ENCODE data around the gene SCARB1. TPM values are rescaled to one million over a fixed set of nuclear protein-coding genes. Genes with fewer than 3 reads are reported as not detected.

Gene SCARB1
- total and polyA plus RNA-seq, 9 donors, result 7.3 to 35.5 (median 25.7) TPM

GRCh38 chr12:124777399-124778372 lies 86.0 kb downstream of the SCARB1 start:
- 57% methylated on average over 17 of the region's 31 CpGs for WGBS (ENCODE audit: insufficient coverage)
- Histone ChIP-seq H3K36me3 (ENCODE audit: control insufficient read depth, insufficient read depth, low read length) (peaks cover 5% of the 10 kb centered on the region), H3K9me3 (replicated peaks; ENCODE audit: control insufficient read depth, low read depth, low read length) (no peaks in the 10 kb centered on the region), H3K27me3 (ENCODE audit: control insufficient read depth, insufficient read depth, low read length) (peaks cover 2% of the 10 kb centered on the region), H3K27ac (ENCODE audit: low read length) (no peak overlapping the region), H3K4me1 (ENCODE audit: control insufficient read depth, insufficient read depth, low read length) (peaks cover 25% of the 10 kb centered on the region), H3K4me3 (ENCODE audit: low read length) (no peak overlapping the region)
- DNase-seq, result peak; percentile 70

GRCh38 chr12:124776125-124776513 lies 87.5 kb downstream of the SCARB1 start:
- no peak for DNase-seq
- WGBS (ENCODE audit: insufficient coverage), result no CpG with 5 or more reads among the region's 5 CpGs
- H3K4me1 ChIP-seq (ENCODE audit: control insufficient read depth, insufficient read depth, low read length), result peaks cover 33% of the 10 kb centered on the region

GRCh38 chr12:124774462-124775167 lies 89.0 kb downstream of the SCARB1 start:
- WGBS (ENCODE audit: insufficient coverage), result 27% methylated on average over 4 of the region's 15 CpGs

More at GRCh38 chr12:124776125-124776513, 87.5 kb downstream of the SCARB1 start:
- H3K9me3 ChIP-seq (replicated peaks; ENCODE audit: control insufficient read depth, low read depth, low read length), result no peaks in the 10 kb centered on the region
- H3K4me3 ChIP-seq (ENCODE audit: low read length), result no peak overlapping the region
- H3K36me3 ChIP-seq (ENCODE audit: control insufficient read depth, insufficient read depth, low read length), result peaks cover under 1% of the 10 kb centered on the region
- no peak overlapping the region for H3K27ac ChIP-seq (ENCODE audit: low read length)
- H3K27me3 ChIP-seq (ENCODE audit: control insufficient read depth, insufficient read depth, low read length), result peaks cover 7% of the 10 kb centered on the region

GRCh38 chr12:124774054-124774461 lies 89.6 kb downstream of the SCARB1 start:
- no peak for DNase-seq
- no CpG with 5 or more reads among the region's 12 CpGs for WGBS (ENCODE audit: insufficient coverage)
- Histone ChIP-seq H3K27me3 (ENCODE audit: control insufficient read depth, insufficient read depth, low read length) (peaks cover 7% of the 10 kb centered on the region), H3K4me1 (ENCODE audit: control insufficient read depth, insufficient read depth, low read length) (peaks cover 33% of the 10 kb centered on the region), H3K27ac (ENCODE audit: low read length) (peak overlapping the region; percentile 57), H3K9me3 (replicated peaks; ENCODE audit: control insufficient read depth, low read depth, low read length) (no peaks in the 10 kb centered on the region), H3K36me3 (ENCODE audit: control insufficient read depth, insufficient read depth, low read length) (no peaks in the 10 kb centered on the region), H3K4me3 (ENCODE audit: low read length) (no peak overlapping the region)

More at GRCh38 chr12:124774462-124775167, 89.0 kb downstream of the SCARB1 start:
- Histone ChIP-seq H3K9me3 (replicated peaks; ENCODE audit: control insufficient read depth, low read depth, low read length) (no peaks in the 10 kb centered on the region), H3K4me1 (ENCODE audit: control insufficient read depth, insufficient read depth, low read length) (peaks cover 33% of the 10 kb centered on the region), H3K36me3 (ENCODE audit: control insufficient read depth, insufficient read depth, low read length) (no peaks in the 10 kb centered on the region), H3K4me3 (ENCODE audit: low read length) (peak overlapping the region; percentile 18), H3K27me3 (ENCODE audit: control insufficient read depth, insufficient read depth, low read length) (peaks cover 7% of the 10 kb centered on the region), H3K27ac (ENCODE audit: low read length) (peak overlapping the region; percentile 57)
- peak; percentile 82 for DNase-seq

- WGBS (ENCODE audit: insufficient coverage), result 72% methylated on average over 19 of the region's 26 CpGs
- H3K9me3 ChIP-seq (replicated peaks; ENCODE audit: control insufficient read depth, low read depth, low read length), result no peaks in the 10 kb centered on the region
- DNase-seq, result no peak
- no peaks in the 10 kb centered on the region for H3K36me3 ChIP-seq (ENCODE audit: control insufficient read depth, insufficient read depth, low read length)
- H3K27ac ChIP-seq (ENCODE audit: low read length), result no peak overlapping the region
- no peak overlapping the region for H3K4me3 ChIP-seq (ENCODE audit: low read length)
- peaks cover 7% of the 10 kb centered on the region for H3K27me3 ChIP-seq (ENCODE audit: control insufficient read depth, insufficient read depth, low read length)
- peaks cover 33% of the 10 kb centered on the region for H3K4me1 ChIP-seq (ENCODE audit: control insufficient read depth, insufficient read depth, low read length)
Measured at GRCh38 chr12:124772289-124773170, 91.1 kb downstream of the SCARB1 start.

GRCh38 chr12:124771462-124772288 lies 92.0 kb downstream of the SCARB1 start:
- peaks cover 7% of the 10 kb centered on the region for H3K27me3 ChIP-seq (ENCODE audit: control insufficient read depth, insufficient read depth, low read length)
- WGBS (ENCODE audit: insufficient coverage), result 21% methylated on average over 31 of the region's 35 CpGs
- H3K4me3 ChIP-seq (ENCODE audit: low read length), result no peak overlapping the region

GRCh38 chr12:124770728-124771127 lies 92.9 kb downstream of the SCARB1 start:
- Histone ChIP-seq H3K27ac (ENCODE audit: low read length) (no peak overlapping the region), H3K4me3 (ENCODE audit: low read length) (no peak overlapping the region), H3K9me3 (replicated peaks; ENCODE audit: control insufficient read depth, low read depth, low read length) (no peaks in the 10 kb centered on the region), H3K36me3 (ENCODE audit: control insufficient read depth, insufficient read depth, low read length) (no peaks in the 10 kb centered on the region), H3K27me3 (ENCODE audit: control insufficient read depth, insufficient read depth, low read length) (peaks cover 7% of the 10 kb centered on the region), H3K4me1 (ENCODE audit: control insufficient read depth, insufficient read depth, low read length) (peaks cover 48% of the 10 kb centered on the region)
- 90% methylated on average over 3 of the region's 5 CpGs for WGBS (ENCODE audit: insufficient coverage)
- DNase-seq, result no peak

More at GRCh38 chr12:124771462-124772288, 92.0 kb downstream of the SCARB1 start:
- no peaks in the 10 kb centered on the region for H3K36me3 ChIP-seq (ENCODE audit: control insufficient read depth, insufficient read depth, low read length)
- peak; percentile 87 for DNase-seq
- no peak overlapping the region for H3K27ac ChIP-seq (ENCODE audit: low read length)
- peaks cover 38% of the 10 kb centered on the region for H3K4me1 ChIP-seq (ENCODE audit: control insufficient read depth, insufficient read depth, low read length)
- H3K9me3 ChIP-seq (replicated peaks; ENCODE audit: control insufficient read depth, low read depth, low read length), result no peaks in the 10 kb centered on the region

GRCh38 chr12:124769881-124770512 lies 93.7 kb downstream of the SCARB1 start:
- WGBS (ENCODE audit: insufficient coverage), result 95% methylated on average over 7 of the region's 14 CpGs
- H3K4me1 ChIP-seq (ENCODE audit: control insufficient read depth, insufficient read depth, low read length), result peaks cover 50% of the 10 kb centered on the region
- no peak overlapping the region for H3K27ac ChIP-seq (ENCODE audit: low read length)
- no peaks in the 10 kb centered on the region for H3K36me3 ChIP-seq (ENCODE audit: control insufficient read depth, insufficient read depth, low read length)
- no peaks in the 10 kb centered on the region for H3K9me3 ChIP-seq (replicated peaks; ENCODE audit: control insufficient read depth, low read depth, low read length)
- DNase-seq, result no peak
- peaks cover 7% of the 10 kb centered on the region for H3K27me3 ChIP-seq (ENCODE audit: control insufficient read depth, insufficient read depth, low read length)
- H3K4me3 ChIP-seq (ENCODE audit: low read length), result no peak overlapping the region

GRCh38 chr12:124769163-124769530 lies 94.5 kb downstream of the SCARB1 start:
- no peaks in the 10 kb centered on the region for H3K36me3 ChIP-seq (ENCODE audit: control insufficient read depth, insufficient read depth, low read length)
- H3K9me3 ChIP-seq (replicated peaks; ENCODE audit: control insufficient read depth, low read depth, low read length), result peaks cover 4% of the 10 kb centered on the region
- H3K4me3 ChIP-seq (ENCODE audit: low read length), result no peak overlapping the region
- DNase-seq, result no peak
- H3K4me1 ChIP-seq (ENCODE audit: control insufficient read depth, insufficient read depth, low read length), result peaks cover 56% of the 10 kb centered on the region
- no CpG with 5 or more reads among the region's 3 CpGs for WGBS (ENCODE audit: insufficient coverage)
- H3K27ac ChIP-seq (ENCODE audit: low read length), result no peak overlapping the region
- peaks cover 7% of the 10 kb centered on the region for H3K27me3 ChIP-seq (ENCODE audit: control insufficient read depth, insufficient read depth, low read length)

All from muscle of leg (tissue), 11 donors.